Smooth muscle cell of trachea (primary cell): Measurements from ENCODE around the gene ZNF718. TPM values are rescaled to one million over a fixed set of nuclear protein-coding genes. Genes with fewer than 3 reads are reported as not detected.

Source experiments
- total RNA-seq: library from RNA; depleted of rRNA; stranded (reverse); fragments of >200 nt; gene quantifications from 2 replicates; pipeline ENCODE4 v1.2.1, GENCODE V29; 2014

ZNF718 gene
- 5.1 and 6.1 TPM in 2 replicates for total RNA-seq

DNA sequence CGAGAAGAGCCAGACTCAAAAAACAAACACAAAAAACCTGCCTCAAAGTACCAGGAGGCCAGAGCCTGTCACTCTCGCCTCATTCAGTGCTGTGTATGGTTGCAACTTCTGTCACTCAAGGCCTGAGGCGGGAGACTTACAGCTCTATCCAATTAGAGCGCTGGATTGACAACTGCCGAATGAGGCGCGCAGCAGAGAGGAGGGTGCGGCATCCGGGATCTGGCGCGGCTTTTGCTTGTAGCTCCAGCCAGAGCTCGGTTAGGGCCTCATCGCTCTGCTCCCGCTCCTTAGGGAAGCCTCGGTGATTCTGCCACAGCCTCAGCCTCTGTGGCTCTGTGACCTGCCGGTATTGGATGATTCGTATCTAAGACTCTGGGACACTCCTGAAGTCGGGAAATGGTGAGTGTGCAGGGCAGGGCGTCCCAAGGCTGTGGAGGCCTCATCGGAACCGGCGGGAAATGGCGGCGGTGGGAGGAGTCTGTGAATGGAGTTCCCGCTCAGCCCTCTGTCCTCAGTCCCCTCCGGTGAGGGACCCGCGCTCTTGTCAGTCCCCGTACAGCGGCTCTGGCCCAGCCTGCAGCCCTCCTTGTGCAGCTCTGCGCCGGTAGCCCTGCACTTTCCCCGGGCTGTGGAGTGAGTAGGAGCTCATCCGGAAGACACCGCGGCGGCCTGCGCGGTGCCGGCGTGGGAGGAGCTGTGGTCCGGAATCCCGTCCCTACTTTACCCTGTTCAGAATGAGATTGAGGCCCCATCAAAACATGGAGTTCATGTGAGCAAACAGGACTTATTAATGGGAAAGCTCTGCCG lies at the start of gene ZNF718:
TSS of gene ZNF718 (plus strand) at position 227 of the 807 bp plus-strand sequence. CDS start at position 397, 170 bp downstream.

Other genes with a start within 250 kb of the ZNF718 start
- gene ZNF595, start 71.2 kb upstream of the ZNF718 start, total RNA-seq, result 10.8 and 11.7 TPM in 2 replicates
- gene ZNF732, start 181.0 kb downstream of the ZNF718 start, total RNA-seq, result 0.17 and 0.29 TPM in 2 replicates
- gene ZNF141, start 213.3 kb downstream of the ZNF718 start, total RNA-seq, result 8.4 and 13.5 TPM in 2 replicates